A549 (cell line): Measurements from ENCODE around the gene MAP3K19. TPM values are rescaled to one million over a fixed set of nuclear protein-coding genes. Genes with fewer than 3 reads are reported as not detected.

Experiments used
- ATAC-seq, 2 experiments: fragments of 200-7000 bp in 1 of 2; fragments of >200 bp in 1 of 2; cut with Nextera tagmentation in 1 of 2; cut with Tn5 transposase in 1 of 2; 3 replicates each; pipeline versions ENCODE4 v1.8.0 to v1.9.1; 2018 to 2020; ENCODE audit warnings: mild to moderate bottlenecking in 1 of 2, moderate library complexity in 1 of 2
- CTCF ChIA-PET: fragments of 300-600 bp; sonication (Branson Sonifier 250); formaldehyde crosslinking; extraction: SDS; loops from one replicate; lab custom pipeline; 2021; ENCODE audit warnings: antibody characterized with exemption, inconsistent platforms; lab: Yijun Ruan, JAX
- POLR2A ChIA-PET: fragments of 350-600 bp; formaldehyde crosslinking; extraction: SDS; loops from one replicate; lab custom pipeline; 2021; ENCODE audit warnings: antibody characterized with exemption, inconsistent platforms; lab: Yijun Ruan, JAX
- DNase-seq, 2 experiments: peaks; one replicate each; pipeline versions ENCODE4 v3.0.0 to v3.0.0-alpha.2; 2011 to 2016; ENCODE audit warnings: low read depth in 1 of 2, low spot score in 1 of 2
- FAIRE-seq: peaks from 2 replicates; lab custom pipeline; 2011; peaks lifted over from hg19 to GRCh38; lab: Jason Lieb, UNC
- H3K27ac ChIP-seq, 2 experiments: fragments of >200 bp; sonication (Bioruptor Twin); formaldehyde crosslinking; 3 replicates each; pipeline ENCODE4 v1.5.1; 2016 to 2017
- H3K4me1 ChIP-seq: fragments of >200 bp; sonication (Bioruptor Twin); formaldehyde crosslinking; 3 replicates; pipeline ENCODE4 v1.6.1; 2016
- H3K4me2 ChIP-seq: fragments of >200 bp; sonication (Bioruptor Twin); formaldehyde crosslinking; 3 replicates; pipeline ENCODE4 v1.6.1; 2016
- H3K4me3 ChIP-seq: fragments of >200 bp; sonication (Bioruptor Twin); formaldehyde crosslinking; 3 replicates; pipeline ENCODE4 v1.5.1; 2016
- H3K9me3 ChIP-seq: fragments of >200 bp; sonication (Bioruptor Twin); formaldehyde crosslinking; 3 replicates; pipeline ENCODE4 v1.6.1; 2016
- CBX8 ChIP-seq: fragments of 200-600 bp; sonication (generic); IDR thresholded peaks from 2 replicates; pipeline ENCODE4 v1.6.1; 2016
- CEBPB ChIP-seq, 2 experiments: fragments of >200 bp in 1 of 2; sonication (Bioruptor Twin) in 1 of 2; formaldehyde crosslinking in 1 of 2; IDR thresholded peaks; 2 replicates each; pipeline ENCODE4 v1.6.1; 2012 to 2016
- CHD2 ChIP-seq: fragments of 150-350 bp; IDR thresholded peaks from 2 replicates; pipeline ENCODE4 v1.6.1; 2014; ENCODE audit warnings: low read length; ENCODE audit not compliant: partially characterized antibody
- CHD4 ChIP-seq: fragments of 200-600 bp; sonication (generic); IDR thresholded peaks from 2 replicates; pipeline ENCODE4 v1.6.1; 2016; ENCODE audit warnings: antibody characterized with exemption, mild to moderate bottlenecking, borderline replicate concordance
- EP300 ChIP-seq, 2 experiments: fragments of >200 bp; sonication (Bioruptor Twin); formaldehyde crosslinking; IDR thresholded peaks; 2 replicates in 1 of 2; 3 replicates in 1 of 2; pipeline ENCODE4 v1.6.1; 2016 to 2017
- FOSL2 ChIP-seq, 2 experiments: fragments of 450-650 bp in 1 of 2; fragments of >200 bp in 1 of 2; sonication (Bioruptor Twin) in 1 of 2; formaldehyde crosslinking; IDR thresholded peaks; 2 replicates each; pipeline versions ENCODE4 v1.5.0 to v1.6.1; 2016 to 2020; ENCODE audit warnings: mild to moderate bottlenecking in 1 of 2, moderate library complexity in 1 of 2
- HDAC2 ChIP-seq: fragments of 200-600 bp; sonication (generic); IDR thresholded peaks from 2 replicates; pipeline ENCODE4 v1.6.1; 2016
- HOXA7 ChIP-seq: fragments of 250-450 bp; sonication (Bioruptor Pico); IDR thresholded peaks from 2 replicates; pipeline ENCODE4 v1.5.0; 2020; ENCODE audit warnings: mild to moderate bottlenecking, moderate library complexity
- JUN ChIP-seq, 2 experiments: fragments of >200 bp; sonication (Bioruptor Twin); formaldehyde crosslinking; IDR thresholded peaks; 2 replicates in 1 of 2; 3 replicates in 1 of 2; pipeline ENCODE4 v1.6.1; 2016 to 2017
- JUNB ChIP-seq: fragments of >200 bp; sonication (Bioruptor Twin); formaldehyde crosslinking; IDR thresholded peaks from 2 replicates; pipeline ENCODE4 v1.6.1; 2016
- KDM1A ChIP-seq: fragments of 200-600 bp; sonication (generic); IDR thresholded peaks from 2 replicates; pipeline ENCODE4 v1.6.1; 2016; ENCODE audit warnings: low read depth, mild to moderate bottlenecking
- KDM5A ChIP-seq: fragments of 200-600 bp; sonication (generic); IDR thresholded peaks from 2 replicates; pipeline ENCODE4 v1.6.1; 2016; ENCODE audit warnings: antibody characterized with exemption, mild to moderate bottlenecking
- MYC ChIP-seq: IDR thresholded peaks from 2 replicates; pipeline ENCODE4 v1.6.1; 2012; ENCODE audit warnings: mild to moderate bottlenecking, inconsistent platforms, low read length, improper control_type of control experiment, borderline replicate concordance
- NPAS2 ChIP-seq: fragments of 250-450 bp; sonication (Bioruptor Pico); IDR thresholded peaks from 2 replicates; pipeline ENCODE4 v1.8.0; 2022; ENCODE audit warnings: mild to moderate bottlenecking, moderate library complexity, borderline replicate concordance
- POLR2A ChIP-seq: IDR thresholded peaks from 2 replicates; pipeline ENCODE4 v1.6.1; 2012; ENCODE audit warnings: mild to moderate bottlenecking, low read length
- RAD21 ChIP-seq, 2 experiments: fragments of >200 bp in 1 of 2; sonication (Bioruptor Twin) in 1 of 2; formaldehyde crosslinking in 1 of 2; IDR thresholded peaks in 1 of 2; conservative IDR thresholded peaks in 1 of 2; 2 replicates in 1 of 2; 3 replicates in 1 of 2; pipeline ENCODE4 v1.6.1; 2012 to 2018; ENCODE audit warnings: inconsistent platforms in 1 of 2
- RARB ChIP-seq: fragments of 250-450 bp; sonication (Bioruptor Pico); IDR thresholded peaks from 2 replicates; pipeline ENCODE4 v1.8.0; 2021; ENCODE audit warnings: mild to moderate bottlenecking, moderate library complexity
- RNF2 ChIP-seq: fragments of 200-600 bp; sonication (generic); IDR thresholded peaks from 2 replicates; pipeline ENCODE4 v1.6.1; 2016; ENCODE audit warnings: low read depth, mild to moderate bottlenecking, antibody characterized with exemption, moderate library complexity, borderline replicate concordance
- TP53 ChIP-seq: fragments of 250-450 bp; sonication (Bioruptor Pico); IDR thresholded peaks from 2 replicates; pipeline ENCODE4 v1.5.0; 2021; ENCODE audit warnings: mild to moderate bottlenecking, moderate library complexity
- ZC3H11A ChIP-seq: fragments of 450-650 bp; IDR thresholded peaks from 2 replicates; pipeline ENCODE4 v1.6.1; 2014; ENCODE audit warnings: antibody characterized with exemption, mild to moderate bottlenecking
- WGBS: methylation state at CpG from one replicate; pipeline ENCODE4 v1.1.6; 2017; ENCODE audit errors: missing lambda C conversion rate; 5-methylcytosine and 5-hydroxymethylcytosine counted together
- polyA plus RNA-seq, 4 experiments: library from polyadenylated mRNA; depleted of rRNA in 3 of 4; stranded (reverse); fragments of >200 nt; fragmentation: RNase III in 1 of 4; extraction: RNeasy Plus Mini Kit Qiagen cat#74134 plus additional on column Dnase treatment in 1 of 4; gene quantifications; 2 replicates in 3 of 4; 3 replicates in 1 of 4; pipeline ENCODE4 v1.2.3, GENCODE V29; 2011 to 2017
- TF ChIP-seq, protein P1 (sequence below): IDR thresholded peaks from 2 replicates; pipeline ENCODE4 v1.6.1; 2012; ENCODE audit warnings: low read depth, borderline replicate concordance
- TF ChIP-seq, protein P2 (sequence below): fragments of 250-450 bp; sonication (Bioruptor Pico); IDR thresholded peaks from 2 replicates; pipeline ENCODE4 v1.5.0; 2020; ENCODE audit warnings: low read depth, mild to moderate bottlenecking, moderate library complexity
- TF ChIP-seq, protein P3 (sequence below): IDR thresholded peaks from 2 replicates; pipeline ENCODE4 v1.6.1; 2012
- TF ChIP-seq, protein P4 (sequence below): fragments of 200-600 bp; sonication (generic); IDR thresholded peaks from 2 replicates; pipeline ENCODE4 v1.6.1; 2016; ENCODE audit warnings: antibody characterized with exemption, mild to moderate bottlenecking, moderate library complexity

The MAP3K19 gene
- polyA plus RNA-seq, 2 of the 4 experiments (the other 2 are of a cell fraction), result not detected

DNA sequence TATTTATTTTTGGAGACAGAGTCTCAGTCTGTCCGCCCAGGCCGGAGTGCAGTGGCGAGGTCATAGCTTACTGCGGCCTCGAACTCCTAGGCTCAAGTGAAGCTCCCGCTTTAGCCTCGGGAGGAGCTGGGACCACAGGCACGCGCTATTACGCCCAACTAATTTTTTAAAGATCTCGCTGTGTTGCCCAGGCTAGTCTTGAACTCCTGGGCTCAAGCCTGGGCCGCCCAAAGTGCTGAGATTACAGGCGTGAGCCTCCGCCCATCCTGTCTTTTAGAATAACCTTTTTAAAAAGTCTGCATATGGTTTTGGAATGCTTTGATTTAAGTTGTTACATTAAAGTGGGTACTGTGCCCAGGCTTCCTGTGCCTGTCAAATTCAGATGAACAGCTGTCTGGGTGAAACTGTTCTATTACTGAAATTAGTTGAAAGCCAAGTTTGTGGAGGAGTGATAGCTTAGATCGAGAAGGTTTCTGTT is 5.8 kb upstream of the MAP3K19 start:
- TF ChIP-seq RAD21 (conservative IDR thresholded peaks at IDR 0.05 in 1 of 2, IDR thresholded peaks at IDR 0.05 in 1 of 2), result no peak
- no peak for TF ChIP-seq KDM5A
- TF ChIP-seq JUNB, result no peak
- TF ChIP-seq HOXA7 (CRISPR knock-in tag), result no peak
- no peak for TF ChIP-seq ZC3H11A
- no peak for TF ChIP-seq CHD4
- TF ChIP-seq CBX8, result no peak
- no peak for TF ChIP-seq RNF2
- TF ChIP-seq, protein P1, sequence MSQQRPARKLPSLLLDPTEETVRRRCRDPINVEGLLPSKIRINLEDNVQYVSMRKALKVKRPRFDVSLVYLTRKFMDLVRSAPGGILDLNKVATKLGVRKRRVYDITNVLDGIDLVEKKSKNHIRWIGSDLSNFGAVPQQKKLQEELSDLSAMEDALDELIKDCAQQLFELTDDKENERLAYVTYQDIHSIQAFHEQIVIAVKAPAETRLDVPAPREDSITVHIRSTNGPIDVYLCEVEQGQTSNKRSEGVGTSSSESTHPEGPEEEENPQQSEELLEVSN, result no peak
- no peak for TF ChIP-seq RARB
- TF ChIP-seq CEBPB (IDR thresholded peaks at IDR 0.05), result no peak
- TF ChIP-seq KDM1A, result no peak
- no peak for TF ChIP-seq JUN (IDR thresholded peaks at IDR 0.05)
- TF ChIP-seq, protein P2, sequence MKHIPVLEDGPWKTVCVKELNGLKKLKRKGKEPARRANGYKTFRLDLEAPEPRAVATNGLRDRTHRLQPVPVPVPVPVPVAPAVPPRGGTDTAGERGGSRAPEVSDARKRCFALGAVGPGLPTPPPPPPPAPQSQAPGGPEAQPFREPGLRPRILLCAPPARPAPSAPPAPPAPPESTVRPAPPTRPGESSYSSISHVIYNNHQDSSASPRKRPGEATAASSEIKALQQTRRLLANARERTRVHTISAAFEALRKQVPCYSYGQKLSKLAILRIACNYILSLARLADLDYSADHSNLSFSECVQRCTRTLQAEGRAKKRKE (CRISPR knock-in tag), result no peak
- TF ChIP-seq, protein P3, sequence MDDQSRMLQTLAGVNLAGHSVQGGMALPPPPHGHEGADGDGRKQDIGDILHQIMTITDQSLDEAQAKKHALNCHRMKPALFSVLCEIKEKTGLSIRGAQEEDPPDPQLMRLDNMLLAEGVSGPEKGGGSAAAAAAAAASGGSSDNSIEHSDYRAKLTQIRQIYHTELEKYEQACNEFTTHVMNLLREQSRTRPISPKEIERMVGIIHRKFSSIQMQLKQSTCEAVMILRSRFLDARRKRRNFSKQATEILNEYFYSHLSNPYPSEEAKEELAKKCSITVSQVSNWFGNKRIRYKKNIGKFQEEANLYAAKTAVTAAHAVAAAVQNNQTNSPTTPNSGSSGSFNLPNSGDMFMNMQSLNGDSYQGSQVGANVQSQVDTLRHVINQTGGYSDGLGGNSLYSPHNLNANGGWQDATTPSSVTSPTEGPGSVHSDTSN, result no peak
- TF ChIP-seq NPAS2, result no peak
- H3K4me3 ChIP-seq, result peak overlapping the region; percentile 86
- peaks cover 42% of the 10 kb centered on the region for H3K4me1 ChIP-seq
- H3K9me3 ChIP-seq, result no peaks in the 10 kb centered on the region
- no peak for DNase-seq
- ATAC-seq, result peak; percentile 4 to 26; a peak in 3 of 6 replicates
- peak overlapping the region; percentile 89 for H3K4me2 ChIP-seq
- 30% methylated on average over 15 of the region's 15 CpGs for WGBS
- ChIA-PET POLR2A (no interaction called here), CTCF (interaction anchor here (0.8 to 1.3 kb wide), 3 partner anchors 12 to 49 kb away, joined by 3 to 4 read pairs (median 4); no protein-coding TSS in a partner anchor)
- no peak for FAIRE-seq
- H3K27ac ChIP-seq, result peak overlapping the region; percentile 96

DNA sequence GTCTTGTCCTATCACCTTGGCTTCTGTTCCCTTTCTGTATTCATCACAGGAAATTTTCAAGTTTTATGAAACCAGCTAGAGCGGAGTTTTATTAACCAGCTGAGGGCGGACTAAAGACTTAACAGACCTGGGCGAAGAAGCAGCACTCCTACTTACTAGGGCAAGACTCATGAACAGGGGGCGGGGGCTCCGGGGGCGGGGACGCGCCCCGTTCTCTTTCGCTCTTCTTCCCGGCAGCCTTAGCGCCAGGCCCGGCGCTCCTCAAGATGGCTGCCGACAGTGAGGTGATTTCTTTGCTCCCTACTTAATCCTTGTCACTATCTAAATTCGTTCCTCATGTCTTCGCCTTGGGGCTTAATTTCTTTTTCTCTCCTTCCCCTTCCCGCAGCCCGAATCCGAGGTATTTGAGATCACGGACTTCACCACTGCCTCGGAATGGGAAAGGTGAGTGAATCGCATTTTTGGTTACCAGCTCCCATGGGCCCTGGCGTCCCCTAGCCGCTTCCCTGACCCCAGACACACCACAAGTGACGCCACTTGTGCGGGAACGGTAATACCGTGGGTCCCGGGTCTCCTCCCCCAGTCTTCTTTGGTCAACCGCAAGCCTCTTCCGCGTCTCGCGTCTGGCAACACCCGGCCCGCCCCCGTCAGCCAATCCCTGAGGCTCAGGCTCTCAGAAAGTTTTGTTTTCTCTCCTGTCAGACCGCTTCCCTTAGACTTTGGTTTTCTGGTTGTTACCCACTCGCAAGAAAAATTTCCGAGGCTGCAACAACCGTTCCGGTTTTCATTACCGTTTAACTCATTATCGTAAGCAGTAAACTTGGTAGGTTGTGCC is 5.0 kb upstream of the MAP3K19 start, which contains the start of gene RAB3GAP1:
Gene RAB3GAP1 (plus strand): TSS at position 251 of the 835 bp plus-strand sequence. CDS start 16 bp downstream, at position 267.
- ATAC-seq (peak; percentile 97 to 98), DNase-seq (peak; percentile 81 to 84), FAIRE-seq (no peak)
- no peaks in the 10 kb centered on the region for H3K9me3 ChIP-seq
- CTCF ChIA-PET, result interaction anchor here (1.1 to 1.3 kb wide), 2 partner anchors 13 to 21 kb away, joined by 4 read pairs; no protein-coding TSS in a partner anchor
- peak within 1 kb of the TSS; percentile 96 for H3K27ac ChIP-seq
- H3K4me2 ChIP-seq, result peak within 1 kb of the TSS; percentile 89
- peaks cover 36% of the 10 kb centered on the region for H3K4me1 ChIP-seq
- H3K4me3 ChIP-seq, result peak within 1 kb of the TSS; percentile 86
- 1% methylated on average over 45 of the region's 45 CpGs for WGBS
- POLR2A ChIA-PET, result interaction anchor here (0.6 kb wide), 2 partner anchors 745 to 1853 kb away, joined by 4 to 5 read pairs; no protein-coding TSS in a partner anchor
- TF ChIP-seq RARB (no peak), JUN (IDR thresholded peaks at IDR 0.05) (peak; percentile 67 to 81; a peak in 3 of 5 replicates), CHD2 (no peak), TP53 (CRISPR knock-in tag) (0 out of 2 replicates have a peak, but pooled peaks have one; percentile 36), CEBPB (IDR thresholded peaks at IDR 0.05) (no peak), POLR2A (peak; percentile 87), MYC (no peak), FOSL2 (IDR thresholded peaks at IDR 0.05) (no peak), FOSL2 (CRISPR knock-in tag; IDR thresholded peaks at IDR 0.05) (no peak), KDM5A (peak; percentile 88), RAD21 (conservative IDR thresholded peaks at IDR 0.05 in 1 of 2, IDR thresholded peaks at IDR 0.05 in 1 of 2) (no peak), EP300 (IDR thresholded peaks at IDR 0.05) (no peak), HDAC2 (no peak)
- TF ChIP-seq, protein P3, result peak; percentile 24; the same call in 1 of the 2 replicates
- TF ChIP-seq, protein P1, result no peak
- TF ChIP-seq, protein P4, sequence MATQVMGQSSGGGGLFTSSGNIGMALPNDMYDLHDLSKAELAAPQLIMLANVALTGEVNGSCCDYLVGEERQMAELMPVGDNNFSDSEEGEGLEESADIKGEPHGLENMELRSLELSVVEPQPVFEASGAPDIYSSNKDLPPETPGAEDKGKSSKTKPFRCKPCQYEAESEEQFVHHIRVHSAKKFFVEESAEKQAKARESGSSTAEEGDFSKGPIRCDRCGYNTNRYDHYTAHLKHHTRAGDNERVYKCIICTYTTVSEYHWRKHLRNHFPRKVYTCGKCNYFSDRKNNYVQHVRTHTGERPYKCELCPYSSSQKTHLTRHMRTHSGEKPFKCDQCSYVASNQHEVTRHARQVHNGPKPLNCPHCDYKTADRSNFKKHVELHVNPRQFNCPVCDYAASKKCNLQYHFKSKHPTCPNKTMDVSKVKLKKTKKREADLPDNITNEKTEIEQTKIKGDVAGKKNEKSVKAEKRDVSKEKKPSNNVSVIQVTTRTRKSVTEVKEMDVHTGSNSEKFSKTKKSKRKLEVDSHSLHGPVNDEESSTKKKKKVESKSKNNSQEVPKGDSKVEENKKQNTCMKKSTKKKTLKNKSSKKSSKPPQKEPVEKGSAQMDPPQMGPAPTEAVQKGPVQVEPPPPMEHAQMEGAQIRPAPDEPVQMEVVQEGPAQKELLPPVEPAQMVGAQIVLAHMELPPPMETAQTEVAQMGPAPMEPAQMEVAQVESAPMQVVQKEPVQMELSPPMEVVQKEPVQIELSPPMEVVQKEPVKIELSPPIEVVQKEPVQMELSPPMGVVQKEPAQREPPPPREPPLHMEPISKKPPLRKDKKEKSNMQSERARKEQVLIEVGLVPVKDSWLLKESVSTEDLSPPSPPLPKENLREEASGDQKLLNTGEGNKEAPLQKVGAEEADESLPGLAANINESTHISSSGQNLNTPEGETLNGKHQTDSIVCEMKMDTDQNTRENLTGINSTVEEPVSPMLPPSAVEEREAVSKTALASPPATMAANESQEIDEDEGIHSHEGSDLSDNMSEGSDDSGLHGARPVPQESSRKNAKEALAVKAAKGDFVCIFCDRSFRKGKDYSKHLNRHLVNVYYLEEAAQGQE, result no peak
